GM03348 (cell line): Measurements from ENCODE around the gene NOTUM.

ENCODE experiments used
- DNase-seq: peaks from one replicate; pipeline ENCODE4 v3.0.0; 2012; ENCODE audit warnings: low spot score

NOTUM gene

DNA sequence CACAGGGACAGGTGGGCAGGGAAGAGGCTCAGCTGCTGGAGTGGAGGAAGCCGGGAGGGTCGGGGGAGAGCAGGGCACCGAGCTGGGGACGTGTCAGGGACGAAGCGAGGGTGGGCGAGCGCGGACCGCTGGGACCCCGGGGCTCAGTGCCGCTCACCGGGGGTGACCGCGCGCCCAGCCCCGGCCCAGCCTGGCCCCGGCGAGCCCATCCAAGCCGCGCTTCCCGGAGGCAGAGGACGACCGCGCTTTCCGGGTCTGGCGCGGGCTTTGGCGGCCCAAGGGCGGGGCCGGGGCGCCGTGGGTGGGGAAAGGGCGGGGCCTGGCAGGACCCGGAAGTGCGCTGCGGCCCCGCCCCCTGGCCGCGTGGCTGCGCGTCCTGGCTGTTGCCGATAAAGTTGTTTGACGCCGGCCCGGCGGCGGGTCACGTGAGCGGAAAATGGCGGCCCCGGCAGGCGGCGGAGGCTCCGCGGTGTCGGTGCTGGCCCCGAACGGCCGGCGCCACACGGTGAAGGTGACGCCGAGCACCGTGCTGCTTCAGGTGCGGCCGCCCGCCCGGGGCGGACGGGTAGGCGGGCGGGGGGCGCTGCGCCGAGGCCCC, 16.3 kb upstream of the NOTUM start, which contains the start of gene ASPSCR1:
Gene ASPSCR1 (plus strand): TSS at position 419 of the 598 bp plus-strand sequence. CDS start 18 bp downstream, at position 437.
- peak; percentile 96 for DNase-seq

DNA sequence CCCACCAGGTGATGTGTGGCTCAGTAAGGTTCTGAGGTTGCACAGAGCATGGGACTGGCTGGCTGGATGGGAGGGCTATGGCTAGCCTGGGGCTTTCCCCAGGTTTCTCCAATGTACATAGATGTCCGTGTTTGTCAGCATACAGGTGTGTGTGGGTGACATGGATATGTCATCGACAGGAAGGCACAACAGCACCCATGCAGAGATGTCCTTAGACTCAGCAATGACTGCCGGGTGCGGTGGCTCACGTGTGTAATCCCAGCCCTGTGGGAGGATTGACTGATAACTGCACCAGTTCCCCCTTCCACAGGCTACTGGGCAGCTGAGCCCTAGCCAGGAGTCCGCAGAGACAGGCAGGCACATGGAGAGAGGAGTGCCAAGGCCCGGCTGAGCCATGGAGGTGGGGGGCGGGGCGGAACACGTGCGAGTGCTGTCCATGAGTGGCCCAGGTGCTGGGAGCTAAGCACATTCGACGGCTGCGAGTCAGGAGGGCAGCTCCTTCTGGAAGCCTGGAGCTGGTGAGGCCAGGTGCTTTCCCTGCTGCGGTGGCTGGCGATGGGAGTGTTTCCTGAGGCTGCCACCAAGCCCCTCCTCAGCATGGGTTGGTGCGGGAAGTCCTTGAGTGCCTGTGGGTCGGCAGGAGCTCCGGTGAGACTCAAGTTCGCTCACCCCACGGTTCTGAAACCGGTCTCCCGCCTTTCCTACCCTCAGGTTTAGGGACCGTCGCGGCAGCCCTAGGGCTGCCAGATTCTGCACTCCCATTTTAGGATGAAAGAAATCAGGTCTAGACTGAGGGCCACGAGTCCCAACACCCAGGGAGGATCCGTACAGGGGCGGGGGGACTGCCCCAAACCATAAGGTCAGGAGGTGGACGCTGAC, 15.6 kb upstream of the NOTUM start:
- no peak for DNase-seq

DNA sequence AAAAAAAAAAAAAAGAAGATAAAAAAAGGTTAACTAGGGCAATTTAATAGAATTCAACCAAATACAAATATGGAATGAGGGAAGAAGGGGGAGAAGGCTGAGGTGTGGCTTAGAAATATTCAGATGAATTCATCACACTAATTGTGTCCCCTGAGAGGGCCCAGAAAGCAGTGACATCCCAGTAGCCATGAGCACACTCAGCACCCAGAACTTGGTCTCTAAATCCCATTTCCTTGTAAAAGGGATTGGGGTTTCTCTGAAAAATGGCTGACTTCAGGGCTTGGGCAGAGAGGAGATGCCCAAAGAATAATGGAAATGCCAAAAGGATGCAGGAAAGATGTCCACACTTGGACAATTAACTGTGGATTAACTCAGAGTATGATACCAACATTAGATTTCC, 12.4 kb upstream of the NOTUM start:
- no peak for DNase-seq

DNA sequence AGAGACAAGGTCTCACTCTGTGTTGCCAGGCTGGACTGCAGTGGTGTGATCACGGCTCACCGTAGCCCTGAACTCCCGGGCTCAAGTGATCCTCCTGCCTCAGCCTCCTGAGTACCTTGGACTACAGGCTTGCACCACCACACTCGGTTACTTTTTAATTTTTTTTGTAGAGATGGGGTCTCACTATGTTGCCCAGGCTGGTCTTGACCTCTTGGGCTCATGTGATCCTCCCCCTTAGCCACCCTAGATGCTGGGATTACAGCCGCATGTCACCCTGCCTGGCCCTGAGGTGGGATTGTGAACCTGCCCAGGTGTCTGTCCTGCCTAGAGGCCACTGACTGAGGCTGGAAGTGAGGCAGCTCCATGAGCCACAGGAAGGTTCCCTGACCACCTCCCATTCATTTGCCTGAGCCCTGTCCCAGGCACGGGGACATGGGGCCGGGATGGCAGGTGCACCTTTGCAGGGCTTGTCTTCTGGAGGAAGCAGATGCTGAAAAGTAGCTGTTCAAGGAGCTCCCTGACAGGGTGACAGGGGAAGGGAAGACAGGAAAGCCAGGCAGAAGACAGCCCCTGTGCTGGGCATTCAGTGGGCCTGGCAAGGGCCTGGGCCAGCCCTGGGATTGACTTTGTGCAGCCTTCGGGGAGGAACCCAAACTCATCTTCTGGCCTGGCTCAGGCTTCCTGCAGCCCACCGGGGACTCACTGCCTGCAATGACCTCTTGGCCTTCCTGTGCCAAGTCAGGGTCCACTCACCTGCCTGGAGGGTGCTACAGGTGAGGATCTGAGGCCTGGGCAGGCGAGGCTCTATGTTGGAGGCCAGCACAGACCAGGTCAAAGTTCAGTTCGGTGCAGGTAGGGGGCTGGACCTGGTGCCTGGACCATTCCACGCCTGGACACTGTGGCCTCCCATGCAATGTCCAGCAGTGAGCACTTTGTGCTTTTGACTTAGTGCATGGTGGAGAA, 8.1 kb upstream of the NOTUM start:
- DNase-seq = no peak

DNA sequence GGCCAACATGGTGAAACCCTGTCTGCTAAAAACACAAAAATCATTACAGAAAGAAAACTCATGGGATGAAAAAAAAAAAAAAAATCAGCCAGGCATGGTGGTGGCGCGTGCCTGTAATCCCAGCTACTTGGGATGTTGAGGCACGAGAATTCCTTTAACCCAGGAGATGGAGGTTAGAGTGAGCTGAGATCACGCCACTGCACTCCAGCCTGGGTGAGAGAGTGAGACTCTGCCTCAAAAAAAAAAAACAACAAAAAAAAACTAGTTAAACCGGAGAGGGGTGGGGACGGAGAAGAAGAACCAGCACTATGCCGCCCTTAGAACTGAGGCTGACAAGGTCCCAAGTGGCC, 7.4 kb upstream of the NOTUM start:
- DNase-seq = no peak

DNA sequence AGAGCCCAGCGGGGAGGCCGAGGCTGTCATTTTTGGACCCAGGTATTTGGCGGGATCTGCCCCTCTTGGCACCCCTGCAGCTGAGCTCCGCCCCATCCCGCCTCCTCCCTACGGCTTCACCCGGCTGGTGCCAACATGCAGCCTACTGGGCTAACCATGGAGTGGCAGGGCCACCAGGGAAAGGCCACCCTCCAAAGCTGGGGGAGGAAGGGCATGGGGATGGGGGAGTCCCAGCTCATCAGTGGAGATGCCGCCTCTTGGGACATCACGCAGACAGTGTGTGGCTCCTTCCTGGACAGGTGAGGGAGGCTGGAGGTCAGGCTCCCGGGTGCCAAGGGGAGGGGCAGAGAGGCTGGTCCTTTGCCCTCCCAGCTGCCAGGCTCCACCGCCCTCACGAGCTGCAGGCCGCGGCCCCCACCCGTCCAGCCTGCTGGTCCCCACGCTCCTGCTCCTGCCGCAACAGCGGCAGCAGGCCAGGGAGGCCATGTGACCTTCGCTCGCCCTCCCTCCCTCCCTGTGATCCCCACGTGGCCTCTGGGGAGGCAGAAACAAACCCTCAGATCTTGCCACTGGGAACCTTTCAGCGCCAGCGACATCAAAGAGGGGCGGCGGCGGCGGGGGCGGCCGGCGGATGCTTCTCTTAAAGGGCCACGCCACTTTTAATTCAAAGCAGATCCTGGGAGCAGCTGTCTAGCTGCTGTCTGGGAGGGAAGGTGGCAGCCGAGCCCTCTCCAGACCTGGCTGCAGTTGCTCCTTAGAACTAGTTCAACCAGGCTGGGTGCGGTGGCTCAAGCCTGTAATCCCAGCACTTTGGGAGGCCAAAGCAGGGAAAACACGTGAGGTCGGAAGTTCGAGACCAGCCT, 6.8 kb upstream of the NOTUM start:
- DNase-seq = peak; percentile 76

DNA sequence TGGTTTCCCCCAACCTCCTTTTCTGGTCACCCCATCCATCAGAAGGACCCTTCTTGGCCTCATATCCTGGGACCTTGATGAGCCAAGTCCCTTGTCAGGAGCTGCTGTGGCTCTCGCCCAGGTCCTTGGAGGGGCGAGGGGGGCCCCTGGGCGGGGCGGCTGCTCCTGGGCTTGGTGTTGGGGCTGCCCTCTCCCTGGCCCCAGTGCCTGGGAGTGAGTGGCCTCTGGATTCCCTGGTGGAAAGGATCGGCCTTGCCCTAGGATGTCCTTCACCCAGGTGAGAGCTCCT, 6.2 kb upstream of the NOTUM start:
- DNase-seq = no peak

DNA sequence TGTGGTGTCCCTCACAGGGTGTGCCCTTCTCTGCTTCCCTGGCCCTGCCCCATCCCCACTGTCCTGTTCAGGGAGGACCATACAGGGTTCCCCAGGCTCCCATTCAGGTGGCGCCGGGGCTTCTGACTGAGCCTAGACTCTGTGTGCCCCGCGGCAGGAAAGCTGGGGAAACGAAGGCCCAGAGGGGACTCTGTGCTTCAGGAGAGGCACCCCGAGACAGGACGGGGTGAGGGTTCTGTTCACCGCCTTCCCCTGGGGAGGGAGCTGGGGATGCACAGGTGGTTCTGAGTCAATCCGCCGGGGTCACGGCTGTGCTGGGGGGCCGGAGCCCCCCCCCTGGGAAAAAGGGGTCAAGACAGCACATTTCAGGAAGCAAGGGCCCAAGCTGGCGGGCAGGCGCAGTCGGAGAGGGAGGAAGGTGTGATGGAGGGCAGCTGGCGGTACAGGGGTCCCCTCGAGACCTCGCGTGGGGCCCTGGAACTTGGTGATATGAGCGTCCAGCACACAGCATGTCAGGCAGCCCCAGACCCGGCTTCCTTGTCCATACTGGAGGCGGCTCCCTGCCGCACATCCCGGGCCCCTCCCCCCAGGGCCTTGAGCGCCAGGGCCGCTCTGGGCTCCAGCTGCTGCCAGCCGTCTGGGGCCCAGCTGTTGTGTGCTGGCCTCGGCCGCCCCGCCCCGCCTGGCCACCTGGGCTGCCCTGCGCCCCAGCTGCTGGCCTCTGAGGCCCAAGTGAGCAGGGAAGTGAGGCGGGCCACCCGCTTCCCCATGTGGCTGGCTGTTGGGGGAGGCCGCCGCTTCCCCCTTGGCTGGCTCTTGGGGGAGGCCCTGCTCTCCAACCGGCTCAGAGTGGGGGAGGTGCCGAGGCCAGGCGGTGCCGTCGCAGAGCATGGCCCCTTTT, 5.6 kb upstream of the NOTUM start:
- no peak for DNase-seq

DNA sequence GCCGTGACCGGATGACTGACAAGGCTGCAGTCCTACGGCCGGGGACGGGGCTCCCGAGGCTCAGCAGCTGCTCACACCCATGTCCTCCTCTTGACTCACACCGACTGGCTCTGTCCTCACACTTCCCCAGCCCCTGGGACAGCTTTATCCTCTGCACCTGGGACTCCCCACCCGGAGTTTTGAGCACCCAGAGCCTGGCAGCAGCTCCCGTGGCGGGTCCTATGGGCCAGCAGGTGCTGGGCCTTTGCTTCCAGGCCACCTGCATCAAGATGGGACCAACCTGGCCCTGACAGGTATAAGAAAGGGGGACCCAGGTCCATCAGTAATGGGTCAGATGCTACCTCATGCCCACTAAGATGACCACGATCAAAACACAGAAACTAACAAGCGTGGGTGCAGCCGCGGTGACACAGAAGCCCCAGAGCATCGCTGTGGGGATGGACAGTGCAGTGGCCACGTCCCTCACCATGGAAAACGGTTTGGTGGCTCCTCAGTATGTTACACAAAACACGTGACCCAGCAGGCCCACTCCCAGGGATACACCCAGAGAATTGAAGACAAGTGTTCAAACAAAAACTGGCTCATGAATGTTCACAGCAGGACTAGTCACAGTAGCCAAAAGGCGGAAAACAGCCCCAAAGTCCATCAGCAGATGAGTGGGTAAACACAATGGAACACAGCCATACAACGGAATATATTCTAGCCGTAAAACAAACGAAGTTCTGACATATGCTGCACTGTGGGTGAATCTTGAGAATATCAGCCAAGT, 3.3 kb upstream of the NOTUM start:
- DNase-seq = no peak

DNA sequence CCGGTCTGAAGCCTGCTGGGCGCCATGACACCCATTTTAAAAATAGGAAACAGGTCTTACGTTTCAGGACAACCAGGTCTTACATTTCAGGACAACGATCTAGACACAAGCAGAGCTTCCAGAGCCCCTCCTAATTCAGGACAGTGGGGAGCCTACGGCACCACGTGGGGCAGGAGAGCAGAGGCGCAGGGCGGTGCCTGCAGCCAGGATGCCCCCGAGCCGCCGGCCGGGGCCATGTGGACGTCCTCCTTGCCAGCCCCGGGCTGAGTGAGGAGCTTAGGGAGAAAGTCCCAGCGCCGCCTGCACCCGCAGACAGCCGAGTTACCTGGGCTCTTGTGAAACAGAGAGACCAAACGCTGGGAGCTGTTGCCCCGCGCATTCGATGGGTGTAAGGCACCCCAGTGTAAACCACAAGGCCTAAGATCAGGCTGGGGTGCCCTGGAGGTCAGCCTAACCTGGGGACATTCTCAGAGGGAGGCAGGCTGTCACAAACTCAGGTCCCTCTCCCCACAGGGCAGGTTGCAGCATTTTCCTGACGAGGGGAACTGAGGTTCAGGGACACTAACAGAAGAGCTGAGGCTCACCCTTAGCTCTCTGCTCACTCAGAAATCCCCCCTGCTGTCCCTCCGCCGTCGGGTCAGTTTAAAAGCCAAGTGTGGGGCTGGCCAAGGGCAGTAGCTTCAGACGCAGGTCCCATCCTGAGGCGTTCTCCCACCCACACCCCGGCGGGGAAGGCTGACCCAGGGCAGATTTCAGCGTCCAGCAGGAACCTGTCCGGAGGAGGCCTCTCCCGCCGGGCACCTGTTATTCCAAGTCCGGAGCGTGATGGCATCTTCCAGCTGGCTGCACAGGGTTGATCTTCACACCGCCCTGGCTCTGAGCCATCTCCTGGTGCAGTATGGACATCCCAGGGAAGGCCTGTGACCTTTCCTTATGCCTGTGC, 1.8 kb upstream of the NOTUM start:
- DNase-seq = no peak

DNA sequence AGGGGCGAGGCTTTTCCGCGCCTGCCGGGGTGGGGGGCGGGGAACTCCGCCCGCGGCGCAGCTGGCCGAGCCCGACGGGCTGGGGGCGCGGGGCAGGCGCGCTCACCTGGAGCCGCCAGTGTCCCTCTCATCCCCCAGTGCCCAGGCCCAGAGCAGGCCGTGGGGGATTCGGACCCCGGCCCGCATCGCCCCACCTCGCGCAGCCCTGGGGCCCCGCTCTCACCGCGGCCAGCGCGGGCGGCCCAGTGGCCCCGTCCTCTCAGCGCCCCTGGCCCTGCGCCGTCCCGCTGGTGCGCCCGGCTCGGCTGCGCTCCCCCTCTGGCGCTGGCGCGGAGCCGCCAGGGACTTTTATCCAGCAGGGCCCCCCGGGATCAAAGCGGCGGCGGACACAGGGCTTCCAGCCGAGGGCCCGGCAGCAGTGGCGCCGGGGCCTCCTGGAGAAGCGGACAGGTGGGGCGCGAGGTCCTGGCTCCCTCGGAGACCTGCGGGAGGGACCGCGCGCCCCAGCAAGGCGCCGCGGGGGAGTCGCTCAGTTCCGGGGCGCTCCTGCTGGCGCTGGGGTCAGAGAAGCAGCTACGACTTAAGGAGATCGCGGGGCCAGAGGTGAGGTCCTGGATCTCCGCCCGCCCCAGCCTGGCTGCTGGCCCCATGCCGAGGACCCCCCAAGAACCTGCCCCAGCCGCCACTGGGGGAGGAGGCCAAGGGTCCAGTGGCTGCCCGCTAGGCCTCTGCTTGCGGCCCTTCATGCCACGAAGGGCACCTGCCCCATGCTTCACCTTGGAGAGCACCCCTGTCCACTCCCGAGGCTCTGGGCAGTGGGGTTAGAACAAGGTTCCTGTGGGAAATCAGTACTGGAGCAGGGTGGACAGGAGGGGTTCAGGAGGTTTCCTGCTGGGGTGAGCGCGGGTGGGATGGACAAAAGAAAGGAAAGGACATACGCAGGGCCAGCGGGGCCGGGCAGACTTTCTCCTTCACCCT, 823 bp upstream of the NOTUM start:
- DNase-seq = no peak

DNA sequence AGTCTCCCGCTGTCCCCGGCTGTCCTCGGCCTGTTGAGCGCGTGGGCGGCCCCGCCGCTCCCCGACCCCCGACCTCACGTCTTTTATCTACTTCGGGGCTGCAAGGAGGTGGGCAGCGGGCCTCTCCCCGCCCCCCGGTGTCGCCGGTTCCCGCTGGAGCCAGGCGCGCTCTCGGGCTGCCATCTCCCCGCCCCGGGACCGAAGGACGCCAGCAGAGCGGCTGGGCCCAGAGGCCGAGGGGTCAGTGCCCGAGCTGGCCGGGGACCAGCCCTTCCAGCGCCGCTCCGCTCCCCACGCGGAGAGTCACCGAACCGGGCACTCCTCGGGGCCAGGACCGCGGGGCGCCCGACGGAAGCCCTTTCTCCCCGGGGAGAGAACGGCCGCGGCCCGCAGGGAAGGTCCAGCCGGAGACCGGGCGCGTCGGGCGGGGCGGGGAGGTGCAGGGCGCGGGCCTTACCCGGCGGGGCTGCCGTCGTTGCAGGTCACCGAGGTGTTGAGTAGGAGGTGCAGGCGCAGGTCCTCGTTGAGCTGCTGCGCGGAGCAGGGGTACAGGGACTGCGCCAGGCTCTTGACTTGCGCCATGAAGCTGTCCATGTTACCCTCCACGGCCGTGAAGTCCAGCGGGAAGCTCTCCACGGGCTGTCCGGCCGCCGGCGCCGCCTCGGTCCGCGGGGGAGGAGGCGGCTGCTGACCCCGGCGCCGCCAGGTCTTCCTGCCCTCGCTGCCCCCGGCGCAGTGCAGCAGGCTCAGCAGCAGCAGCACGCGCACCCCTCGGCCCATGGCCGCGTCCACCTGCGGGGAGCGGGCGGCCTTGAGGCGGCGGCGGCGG, 643 bp downstream of the NOTUM start:
- DNase-seq = no peak

DNA sequence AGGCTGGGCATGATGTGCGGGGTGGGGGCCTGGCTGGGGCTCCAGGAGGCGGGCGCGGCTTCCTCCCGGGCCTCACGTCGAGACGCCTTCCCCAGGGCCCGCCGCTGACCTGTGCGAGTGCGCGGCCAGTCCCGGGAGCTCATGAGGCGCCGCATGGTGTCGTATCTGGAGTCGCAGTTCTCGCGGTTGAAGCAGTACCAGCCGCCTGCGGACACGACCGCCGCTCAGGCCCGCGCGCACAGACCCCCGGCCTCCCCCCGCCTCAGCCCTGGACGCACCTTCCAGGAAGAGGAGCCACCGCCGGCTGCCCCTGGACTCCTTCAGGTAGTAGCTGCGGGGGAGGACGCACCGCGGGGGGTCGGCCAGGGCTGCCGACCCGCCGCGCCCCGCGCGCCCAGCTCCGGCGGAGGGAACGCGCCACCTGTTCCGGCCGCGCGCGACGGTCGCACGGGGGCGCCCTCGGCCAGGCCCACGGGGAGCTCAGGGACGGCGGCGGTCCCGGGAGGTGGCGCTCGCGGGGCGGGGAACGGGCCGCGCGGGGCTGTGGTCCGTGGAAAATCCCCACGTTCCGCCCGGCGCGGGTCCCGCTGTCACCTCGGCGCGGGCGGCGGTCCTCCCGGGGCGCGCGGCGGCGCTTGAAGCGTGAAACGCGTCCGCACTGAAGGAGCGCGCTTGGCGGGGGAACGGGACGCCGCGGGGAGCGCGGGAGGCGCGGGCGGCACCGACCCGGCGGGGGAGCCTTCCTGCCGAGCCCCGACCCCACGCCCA, 1.4 kb downstream of the NOTUM start:
- peak; percentile 89 for DNase-seq

DNA sequence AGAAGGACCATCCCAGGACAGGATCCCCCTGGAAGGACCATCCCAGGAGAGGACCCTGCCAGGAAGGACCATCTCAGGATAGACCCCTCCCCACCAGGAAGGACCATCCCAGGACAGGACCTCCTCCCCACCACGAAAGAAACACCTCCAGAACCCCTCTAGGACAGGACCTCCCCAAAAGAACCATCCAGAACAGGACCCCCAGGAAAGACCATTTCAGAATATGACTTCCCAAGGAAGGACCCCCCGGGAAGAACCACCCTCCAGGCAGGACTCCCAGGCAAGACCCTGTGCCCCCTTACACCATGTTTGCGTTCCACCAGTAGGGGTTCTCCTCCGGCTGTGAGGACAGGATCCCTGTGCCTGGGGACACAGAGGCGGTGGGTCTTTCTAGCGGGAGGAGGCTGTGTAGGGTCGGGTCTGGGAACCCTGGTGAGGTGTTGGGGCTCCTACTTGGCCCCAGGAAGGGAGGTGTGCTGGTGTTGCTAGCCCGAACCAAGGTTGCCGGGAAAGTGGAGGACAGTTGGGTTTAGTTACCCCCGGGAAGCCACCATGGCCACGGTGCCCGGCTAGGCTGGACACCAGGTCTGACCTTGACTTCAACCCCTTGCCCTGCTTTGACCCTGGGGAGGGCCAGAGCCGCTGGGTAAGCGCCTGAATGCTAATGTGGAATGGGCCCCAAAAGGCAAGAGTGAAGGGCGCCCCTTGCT, 2.2 kb downstream of the NOTUM start:
- DNase-seq = no peak
